SK-N-SH treated with all-trans-retinoic acid at 6 μM for 48 hours (cell line): ENCODE data around the gene SH3BGRL.

Experiments used
- ATAC-seq: fragments of 200-7000 bp; cut with Tn5 transposase; 3 replicates; pipeline ENCODE4 v1.9.1; 2020; ENCODE audit warnings: mild to moderate bottlenecking, moderate library complexity
- ARNTL ChIP-seq: fragments of 450-650 bp; formaldehyde crosslinking; IDR thresholded peaks from 2 replicates; pipeline ENCODE4 v1.5.0; 2020; ENCODE audit warnings: low read depth, mild to moderate bottlenecking, moderate library complexity, borderline replicate concordance
- BACH2 ChIP-seq: fragments of 250-450 bp; sonication (Bioruptor Pico); IDR thresholded peaks from 2 replicates; pipeline ENCODE4 v1.9.0; 2021; ENCODE audit warnings: mild to moderate bottlenecking, borderline replicate concordance
- GLIS3 ChIP-seq: fragments of 250-450 bp; sonication (Bioruptor Pico); IDR thresholded peaks from 2 replicates; pipeline ENCODE4 v1.5.0; 2020; ENCODE audit warnings: mild to moderate bottlenecking, moderate library complexity
- ISL1 ChIP-seq: fragments of 250-450 bp; sonication (Bioruptor Pico); IDR thresholded peaks from 2 replicates; pipeline ENCODE4 v2.1.2; 2022; ENCODE audit warnings: mild to moderate bottlenecking, moderate library complexity
- OSR1 ChIP-seq: fragments of 250-450 bp; sonication (Bioruptor Pico); IDR thresholded peaks from 2 replicates; pipeline ENCODE4 v1.8.0; 2022; ENCODE audit warnings: moderate library complexity, mild to moderate bottlenecking, inconsistent platforms
- PPARA ChIP-seq: fragments of 250-450 bp; sonication (Bioruptor Pico); IDR thresholded peaks from 2 replicates; pipeline ENCODE4 v1.5.0; 2020; ENCODE audit warnings: mild to moderate bottlenecking, borderline replicate concordance
- RARB ChIP-seq: fragments of 250-450 bp; sonication (Bioruptor Pico); IDR thresholded peaks from 2 replicates; pipeline ENCODE4 v1.8.0; 2021; ENCODE audit warnings: mild to moderate bottlenecking, moderate library complexity
- SNAI2 ChIP-seq: fragments of 250-450 bp; sonication (Bioruptor Pico); IDR thresholded peaks from 2 replicates; pipeline ENCODE4 v1.5.0; 2020; ENCODE audit warnings: mild to moderate bottlenecking, moderate library complexity
- TCF4 ChIP-seq: fragments of 250-450 bp; sonication (Bioruptor Pico); IDR thresholded peaks from 2 replicates; pipeline ENCODE4 v1.8.0; 2021; ENCODE audit warnings: mild to moderate bottlenecking, moderate library complexity, borderline replicate concordance
- TOX ChIP-seq: fragments of 250-450 bp; sonication (Bioruptor Pico); IDR thresholded peaks from 2 replicates; pipeline ENCODE4 v1.8.0; 2021; ENCODE audit warnings: mild to moderate bottlenecking, moderate library complexity, borderline replicate concordance
- TSHZ2 ChIP-seq: fragments of 250-450 bp; sonication (Bioruptor Pico); IDR thresholded peaks from 2 replicates; pipeline ENCODE4 v1.5.0; 2020; ENCODE audit warnings: mild to moderate bottlenecking, moderate library complexity
- ZC3H10 ChIP-seq: fragments of 250-450 bp; sonication (Bioruptor Pico); IDR thresholded peaks from 2 replicates; pipeline ENCODE4 v1.5.1; 2021; ENCODE audit warnings: mild to moderate bottlenecking, moderate library complexity
- ZFP3 ChIP-seq: fragments of 250-450 bp; sonication (Bioruptor Pico); IDR thresholded peaks from 2 replicates; pipeline ENCODE4 v1.5.0; 2020; ENCODE audit warnings: mild to moderate bottlenecking, moderate library complexity
- ZFP30 ChIP-seq: fragments of 450-650 bp; formaldehyde crosslinking; IDR thresholded peaks from 2 replicates; pipeline ENCODE4 v1.5.0; 2022; ENCODE audit warnings: mild to moderate bottlenecking, moderate library complexity
- ZNF565 ChIP-seq: fragments of 450-650 bp; formaldehyde crosslinking; conservative IDR thresholded peaks from 2 replicates; pipeline ENCODE4 v1.5.0; 2020; ENCODE audit warnings: low read depth, mild to moderate bottlenecking, moderate library complexity
- ZNF70 ChIP-seq: fragments of 450-650 bp; formaldehyde crosslinking; IDR thresholded peaks from 2 replicates; pipeline ENCODE4 v1.5.0; 2020; ENCODE audit warnings: mild to moderate bottlenecking, moderate library complexity
- ZNF8 ChIP-seq: fragments of 450-650 bp; formaldehyde crosslinking; IDR thresholded peaks from 2 replicates; pipeline ENCODE4 v1.5.0; 2020; ENCODE audit warnings: mild to moderate bottlenecking, moderate library complexity
- TF ChIP-seq, protein P1 (sequence below): fragments of 250-450 bp; sonication (Bioruptor Pico); IDR thresholded peaks from 2 replicates; pipeline ENCODE4 v1.8.0; 2021; ENCODE audit warnings: low read depth, mild to moderate bottlenecking, moderate library complexity, borderline replicate concordance
- TF ChIP-seq, protein P2 (sequence below): fragments of 250-450 bp; sonication (Bioruptor Pico); IDR thresholded peaks from 2 replicates; pipeline ENCODE4 v1.8.0; 2020; ENCODE audit warnings: mild to moderate bottlenecking, moderate library complexity, borderline replicate concordance
- TF ChIP-seq, protein P3 (sequence below): fragments of 250-450 bp; sonication (Bioruptor Pico); IDR thresholded peaks from 2 replicates; pipeline ENCODE4 v1.5.1; 2020; ENCODE audit warnings: low read depth, mild to moderate bottlenecking, moderate library complexity

SH3BGRL gene

GRCh38 chrX:81229229-81229628 lies 27.3 kb downstream of the SH3BGRL start:
- no peak for ATAC-seq

DNA sequence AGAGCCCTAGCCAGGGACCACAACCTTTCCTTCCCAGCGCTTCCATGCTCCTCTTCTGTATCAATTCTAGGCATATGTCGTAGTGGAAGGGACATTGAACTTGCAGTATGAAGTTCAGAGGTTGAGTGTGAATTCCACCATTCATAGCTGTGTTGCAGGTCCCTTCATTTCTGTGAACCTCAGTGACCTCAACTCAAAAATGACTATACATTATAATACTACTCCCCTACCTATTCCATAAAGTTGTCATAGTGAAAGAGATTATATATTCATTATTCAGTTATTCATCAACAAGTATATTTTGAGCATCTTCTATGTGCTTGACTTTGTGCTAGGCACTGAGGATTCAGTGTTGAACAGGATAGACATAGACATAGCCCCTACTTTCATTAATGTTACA lies 28.0 kb downstream of the SH3BGRL start:
- TF ChIP-seq GLIS3 (no peak), TSHZ2 (CRISPR knock-in tag) (no peak), BACH2 (CRISPR knock-in tag) (no peak), TCF4 (CRISPR knock-in tag) (no peak), SNAI2 (CRISPR knock-in tag) (no peak), ZFP3 (CRISPR knock-in tag) (no peak), ZNF70 (CRISPR knock-in tag) (no peak), ARNTL (no peak), PPARA (CRISPR knock-in tag) (no peak), ZNF565 (CRISPR knock-in tag) (no peak), ZNF8 (CRISPR knock-in tag) (no peak), ZFP30 (CRISPR knock-in tag) (no peak), TOX (no peak), ISL1 (CRISPR knock-in tag) (no peak), RARB (CRISPR knock-in tag) (no peak), OSR1 (no peak)
- TF ChIP-seq, protein P1, sequence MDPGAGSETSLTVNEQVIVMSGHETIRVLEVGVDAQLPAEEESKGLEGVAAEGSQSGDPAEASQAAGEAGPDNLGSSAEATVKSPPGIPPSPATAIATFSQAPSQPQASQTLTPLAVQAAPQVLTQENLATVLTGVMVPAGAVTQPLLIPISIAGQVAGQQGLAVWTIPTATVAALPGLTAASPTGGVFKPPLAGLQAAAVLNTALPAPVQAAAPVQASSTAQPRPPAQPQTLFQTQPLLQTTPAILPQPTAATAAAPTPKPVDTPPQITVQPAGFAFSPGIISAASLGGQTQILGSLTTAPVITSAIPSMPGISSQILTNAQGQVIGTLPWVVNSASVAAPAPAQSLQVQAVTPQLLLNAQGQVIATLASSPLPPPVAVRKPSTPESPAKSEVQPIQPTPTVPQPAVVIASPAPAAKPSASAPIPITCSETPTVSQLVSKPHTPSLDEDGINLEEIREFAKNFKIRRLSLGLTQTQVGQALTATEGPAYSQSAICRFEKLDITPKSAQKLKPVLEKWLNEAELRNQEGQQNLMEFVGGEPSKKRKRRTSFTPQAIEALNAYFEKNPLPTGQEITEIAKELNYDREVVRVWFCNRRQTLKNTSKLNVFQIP (CRISPR knock-in tag), result no peak
- TF ChIP-seq, protein P2, sequence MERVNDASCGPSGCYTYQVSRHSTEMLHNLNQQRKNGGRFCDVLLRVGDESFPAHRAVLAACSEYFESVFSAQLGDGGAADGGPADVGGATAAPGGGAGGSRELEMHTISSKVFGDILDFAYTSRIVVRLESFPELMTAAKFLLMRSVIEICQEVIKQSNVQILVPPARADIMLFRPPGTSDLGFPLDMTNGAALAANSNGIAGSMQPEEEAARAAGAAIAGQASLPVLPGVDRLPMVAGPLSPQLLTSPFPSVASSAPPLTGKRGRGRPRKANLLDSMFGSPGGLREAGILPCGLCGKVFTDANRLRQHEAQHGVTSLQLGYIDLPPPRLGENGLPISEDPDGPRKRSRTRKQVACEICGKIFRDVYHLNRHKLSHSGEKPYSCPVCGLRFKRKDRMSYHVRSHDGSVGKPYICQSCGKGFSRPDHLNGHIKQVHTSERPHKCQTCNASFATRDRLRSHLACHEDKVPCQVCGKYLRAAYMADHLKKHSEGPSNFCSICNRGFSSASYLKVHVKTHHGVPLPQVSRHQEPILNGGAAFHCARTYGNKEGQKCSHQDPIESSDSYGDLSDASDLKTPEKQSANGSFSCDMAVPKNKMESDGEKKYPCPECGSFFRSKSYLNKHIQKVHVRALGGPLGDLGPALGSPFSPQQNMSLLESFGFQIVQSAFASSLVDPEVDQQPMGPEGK (CRISPR knock-in tag), result no peak
- TF ChIP-seq, protein P3, sequence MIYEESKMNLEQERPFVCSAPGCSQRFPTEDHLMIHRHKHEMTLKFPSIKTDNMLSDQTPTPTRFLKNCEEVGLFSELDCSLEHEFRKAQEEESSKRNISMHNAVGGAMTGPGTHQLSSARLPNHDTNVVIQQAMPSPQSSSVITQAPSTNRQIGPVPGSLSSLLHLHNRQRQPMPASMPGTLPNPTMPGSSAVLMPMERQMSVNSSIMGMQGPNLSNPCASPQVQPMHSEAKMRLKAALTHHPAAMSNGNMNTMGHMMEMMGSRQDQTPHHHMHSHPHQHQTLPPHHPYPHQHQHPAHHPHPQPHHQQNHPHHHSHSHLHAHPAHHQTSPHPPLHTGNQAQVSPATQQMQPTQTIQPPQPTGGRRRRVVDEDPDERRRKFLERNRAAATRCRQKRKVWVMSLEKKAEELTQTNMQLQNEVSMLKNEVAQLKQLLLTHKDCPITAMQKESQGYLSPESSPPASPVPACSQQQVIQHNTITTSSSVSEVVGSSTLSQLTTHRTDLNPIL (CRISPR knock-in tag), result no peak
- no peak for ATAC-seq

More at GRCh38 chrX:81229229-81229628, 27.3 kb downstream of the SH3BGRL start:
- TF ChIP-seq, protein P2 (CRISPR knock-in tag), result no peak

- ATAC-seq, result no peak
Measured at GRCh38 chrX:81231476-81231875, 29.6 kb downstream of the SH3BGRL start.

More at GRCh38 chrX:81231476-81231875, 29.6 kb downstream of the SH3BGRL start:
- TF ChIP-seq ARNTL, result no peak
- TF ChIP-seq PPARA (CRISPR knock-in tag), result no peak
- no peak for TF ChIP-seq ZC3H10 (CRISPR knock-in tag)
- TF ChIP-seq, protein P1 (CRISPR knock-in tag), result no peak
- TF ChIP-seq, all 23 proteins: peak for 0
